IPS-NIHi11 (cell line): Measurements from ENCODE around the gene SLAIN2.
"Not testable (repeated sequence)": the region's sequence is repeated elsewhere in the genome, so short reads cannot be mapped to it uniquely, and the experiment has no call there.

ENCODE experiments used
- DNase-seq: peaks from one replicate; pipeline ENCODE4 v3.0.0; 2012; ENCODE audit warnings: mixed read lengths, low spot score

SLAIN2 gene

DNA sequence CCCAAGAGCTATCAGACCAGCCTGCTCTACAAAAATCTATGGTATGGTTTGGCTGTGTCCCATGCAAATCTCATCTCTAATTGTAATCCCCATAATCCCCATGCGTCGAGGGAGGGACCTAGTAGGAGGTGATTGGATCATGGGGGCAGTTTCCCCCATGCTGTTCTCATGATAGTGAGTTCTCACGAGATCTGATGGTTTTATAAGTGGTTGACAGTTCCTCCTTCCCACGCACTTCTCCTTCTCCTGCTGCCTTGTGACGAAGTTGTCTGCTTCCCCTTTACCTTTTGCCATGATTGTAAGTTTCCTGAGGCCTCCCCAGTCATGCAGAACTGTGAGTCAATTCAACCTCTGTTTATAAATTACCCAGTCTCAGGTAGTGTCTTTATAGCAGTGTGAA, 99.6 kb downstream of the SLAIN2 start:
- DNase-seq, result not testable (repeated sequence)

DNA sequence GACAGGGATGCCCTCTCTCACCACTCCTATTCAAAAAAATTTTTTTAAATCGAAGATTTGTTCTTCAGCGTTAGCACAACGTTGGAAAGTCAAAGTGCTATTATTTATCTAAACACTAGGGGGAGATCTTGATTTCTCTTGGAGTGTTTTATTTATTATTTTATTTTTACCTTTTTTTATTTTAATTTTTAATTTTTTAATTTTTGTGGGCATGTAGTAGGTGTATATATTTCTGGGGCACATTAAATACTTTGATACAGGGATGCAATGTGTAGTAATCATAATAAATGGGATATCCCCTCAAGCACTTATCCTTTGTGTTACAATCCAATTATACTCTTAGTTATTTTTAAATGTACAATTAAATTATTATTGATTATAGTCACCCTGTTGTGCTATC, 104.4 kb downstream of the SLAIN2 start:
- no peak for DNase-seq

GRCh38 chr4:48446642-48447041, 105.3 kb downstream of the SLAIN2 start:
- DNase-seq, result no peak

GRCh38 chr4:48449151-48449550, 107.8 kb downstream of the SLAIN2 start:
- DNase-seq, result no peak

DNA sequence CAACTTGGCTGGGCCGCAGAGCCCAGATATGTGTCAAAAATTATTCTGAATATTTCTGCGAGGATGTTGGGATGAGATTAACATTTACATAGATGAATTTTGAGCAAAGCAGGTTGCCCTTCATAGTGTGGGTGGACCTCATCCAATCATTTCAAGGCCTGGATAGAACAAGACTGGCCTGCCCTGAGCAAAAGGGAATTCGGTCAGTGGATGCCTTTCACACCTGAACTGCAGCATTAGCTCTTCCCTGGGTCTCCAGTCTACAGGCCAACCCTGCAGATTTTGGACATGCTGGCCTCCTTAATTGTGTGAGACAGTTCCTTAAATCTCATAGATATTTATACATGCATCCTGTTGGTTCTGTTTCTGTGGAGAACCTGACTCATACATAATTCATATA, 109.4 kb downstream of the SLAIN2 start:
- DNase-seq, result no peak

GRCh38 chr4:48451656-48452055, 110.3 kb downstream of the SLAIN2 start:
- not testable (repeated sequence) for DNase-seq

DNA sequence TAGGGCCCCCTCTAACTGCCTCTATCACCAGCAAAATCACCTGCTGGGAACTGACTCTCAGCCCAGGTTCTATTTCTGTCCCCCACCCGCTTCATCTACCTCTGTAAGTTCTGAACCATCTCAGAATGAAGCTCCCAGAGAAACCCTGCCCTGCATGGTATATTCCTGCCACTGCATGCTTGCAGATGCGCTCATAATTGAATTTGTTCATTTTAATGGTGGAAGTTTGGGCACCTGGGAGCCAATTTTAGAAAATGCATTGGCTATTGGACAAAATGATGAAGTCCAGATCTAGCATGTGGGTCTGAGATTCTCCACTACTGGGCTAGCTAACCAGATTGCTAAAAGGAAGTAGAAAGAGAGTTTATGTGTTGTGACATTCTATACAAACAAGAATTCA, 113.3 kb downstream of the SLAIN2 start:
- DNase-seq, result no peak

- DNase-seq, result no peak
These were observed 119.7 kb downstream of the SLAIN2 start for GRCh38 chr4:48461000-48461399.

DNA sequence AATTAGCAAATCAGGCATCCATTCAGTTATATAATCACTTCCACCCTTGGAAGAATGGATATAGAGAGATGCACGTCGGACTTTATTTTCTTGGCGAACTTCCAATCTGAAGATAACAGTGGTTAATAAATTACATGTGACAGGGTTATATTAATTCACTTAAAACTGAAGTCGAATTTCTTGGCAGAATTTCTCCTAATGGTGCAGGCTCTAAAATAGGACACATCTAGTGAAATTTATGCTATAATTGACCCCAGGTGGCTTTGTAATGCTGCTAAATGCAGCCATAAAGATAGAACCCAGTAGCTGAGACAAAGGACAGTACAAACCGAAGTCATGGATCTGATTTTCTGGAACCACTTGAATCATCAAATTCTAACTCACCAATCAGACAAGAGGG, 121.0 kb downstream of the SLAIN2 start:
- DNase-seq, result no peak

DNA sequence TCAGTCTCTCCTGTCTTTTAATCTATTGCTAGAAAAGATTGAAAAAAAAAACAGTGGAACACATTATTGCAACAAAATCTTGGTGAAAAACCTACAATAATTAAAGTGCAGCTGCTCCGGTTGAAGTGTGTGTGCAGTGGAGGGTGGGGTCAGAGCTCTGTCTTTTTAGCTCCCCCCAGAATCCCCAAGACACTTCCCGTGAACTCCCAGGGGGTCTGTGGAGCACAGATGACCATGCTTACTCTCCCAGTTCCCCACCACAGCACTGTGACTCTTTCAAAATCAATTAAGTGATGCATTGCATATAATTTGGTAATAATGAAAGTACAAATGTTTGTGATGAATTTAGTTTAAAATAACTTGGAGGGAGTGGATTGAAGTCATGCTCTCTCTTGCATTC, 126.1 kb downstream of the SLAIN2 start:
- no peak for DNase-seq

DNA sequence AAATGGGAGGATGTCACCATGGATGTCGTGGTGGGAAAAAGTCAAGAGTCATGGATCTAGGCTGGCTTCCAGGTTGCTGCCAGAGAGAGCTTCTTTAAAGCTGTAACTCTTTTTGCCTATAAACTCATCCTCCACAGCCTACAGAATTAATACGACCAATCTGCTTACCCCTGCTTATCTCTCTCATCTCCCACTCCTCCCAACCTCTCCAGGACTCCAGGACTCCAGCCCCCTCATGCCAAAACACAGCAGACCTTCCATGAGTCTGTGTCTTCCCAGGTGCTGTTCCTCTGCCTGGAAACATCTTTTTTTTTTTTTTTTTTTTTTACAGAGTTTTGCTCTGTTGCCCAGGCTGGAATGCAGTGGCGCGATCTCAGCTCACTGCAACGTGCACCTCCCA, 126.6 kb downstream of the SLAIN2 start:
- DNase-seq, result no peak

GRCh38 chr4:48470137-48470536, 128.8 kb downstream of the SLAIN2 start:
- no peak for DNase-seq

- no peak for DNase-seq
These were observed 129.2 kb downstream of the SLAIN2 start for GRCh38 chr4:48470570-48470969.

- no peak for DNase-seq
These were observed 131.5 kb downstream of the SLAIN2 start for GRCh38 chr4:48472794-48473193.

GRCh38 chr4:48475770-48476169, 134.4 kb downstream of the SLAIN2 start:
- no peak for DNase-seq
